SH-SY5Y (cell line): ENCODE results near the gene COL9A3.

ENCODE experiments used
- GATA2 ChIP-seq: IDR thresholded peaks from 2 replicates; pipeline ENCODE4 v1.6.1; 2011; ENCODE audit warnings: mild to moderate bottlenecking, low read depth, low read length
- GATA3 ChIP-seq: IDR thresholded peaks from 2 replicates; pipeline ENCODE4 v1.6.1; 2011; ENCODE audit warnings: low read depth, mild to moderate bottlenecking, low read length, moderate library complexity

GRCh38 chr20:62799873-62800272 is 17.0 kb upstream of the COL9A3 start:
- TF ChIP-seq GATA3 (no peak), GATA2 (no peak)
